ENCODE data around the gene PF4V1.

Gene PF4V1

DNA sequence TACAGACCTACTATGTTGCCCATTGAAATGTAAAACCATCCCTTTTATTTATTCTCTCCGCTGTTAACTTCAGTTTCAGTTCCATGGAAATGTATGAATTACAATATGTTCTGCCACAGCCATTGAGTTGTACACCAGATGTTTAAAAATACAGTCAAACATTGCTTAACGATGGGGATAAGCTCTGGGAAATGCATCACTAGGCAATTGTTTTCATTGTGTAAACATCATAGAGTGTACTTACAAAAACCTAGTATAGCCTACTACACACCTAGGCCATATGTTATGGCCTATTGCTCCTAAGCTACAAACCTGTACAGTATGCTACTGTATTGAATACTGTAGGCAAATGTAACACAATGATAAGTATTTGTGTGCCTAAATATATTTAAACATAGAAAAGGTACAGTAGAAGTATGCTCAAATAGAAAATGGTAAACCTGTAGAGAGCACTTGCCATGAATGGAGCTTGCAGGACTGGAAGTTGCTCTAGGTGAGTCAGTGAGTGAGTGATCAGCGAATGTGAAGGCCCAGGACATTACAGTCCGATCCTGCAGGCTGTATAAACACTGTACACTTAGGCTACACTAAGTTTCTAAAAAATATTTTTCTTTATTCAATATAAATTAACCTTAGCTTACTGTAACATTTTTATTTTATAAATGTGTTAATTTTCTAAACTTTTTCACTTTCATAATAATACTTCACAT is 2.7 kb upstream of the PF4V1 start:
- H3K79me2 ChIP-seq (ENCODE audit: control insufficient read depth, insufficient read depth, low read length, poor library complexity) = no peaks in the 10 kb centered on the region

DNA sequence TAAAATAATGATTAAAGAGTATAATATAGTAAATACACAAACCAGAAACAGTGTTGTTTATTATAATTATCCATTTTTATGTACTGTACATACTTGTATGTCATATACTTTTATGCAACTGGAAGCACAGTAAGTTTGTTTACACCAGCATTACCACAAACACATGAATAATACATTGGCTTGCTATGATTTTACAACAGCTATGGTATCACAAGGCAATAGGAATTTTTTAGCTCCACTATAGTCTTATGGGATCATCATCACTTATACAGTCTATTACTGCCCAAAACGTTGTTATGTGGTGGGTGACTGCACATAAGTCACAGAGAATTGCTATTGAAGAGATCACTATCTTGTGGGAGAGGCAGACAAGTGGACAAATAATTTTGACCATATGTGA is 1.8 kb upstream of the PF4V1 start:
- H4K91ac ChIP-seq (ENCODE audit: low read depth, low read length) = no peak overlapping the region
- no peak overlapping the region for H3K14ac ChIP-seq (ENCODE audit: low read length)
- H3K23ac ChIP-seq (ENCODE audit: low read length) = no peak overlapping the region
- H3K36me3 ChIP-seq (ENCODE audit: control insufficient read depth in 1 of 2, insufficient read depth in 2 of 2, low read length in 2 of 2) = no peaks in the 10 kb centered on the region
- H3K27me3 ChIP-seq (ENCODE audit: insufficient read depth, low read length) = no peaks in the 10 kb centered on the region
- H3K79me2 ChIP-seq (ENCODE audit: control insufficient read depth, insufficient read depth, low read length, poor library complexity) = no peaks in the 10 kb centered on the region
- H3K4ac ChIP-seq (ENCODE audit: low read depth, low read length) = no peak overlapping the region
- no peak overlapping the region for H4K8ac ChIP-seq (ENCODE audit: low read depth, low read length)
- H3K4me3 ChIP-seq (ENCODE audit: low read depth, low read length) = no peak overlapping the region
- H2BK12ac ChIP-seq (ENCODE audit: low read length) = no peak overlapping the region
- H3K4me1 ChIP-seq (ENCODE audit: control insufficient read depth in 1 of 2, insufficient read depth in 2 of 2, low read length in 2 of 2) = no peaks in the 10 kb centered on the region
- H2AFZ ChIP-seq (ENCODE audit: insufficient read depth, low read length, poor library complexity) = no peak overlapping the region
- no peak overlapping the region for H3K18ac ChIP-seq (ENCODE audit: low read length)
- no CpG with 5 or more reads among the region's 1 CpG for WGBS (ENCODE audit: extremely low coverage, insufficient coverage, insufficient read length)
- no peak for DNase-seq
- H3K79me1 ChIP-seq (ENCODE audit: low read length) = no peaks in the 10 kb centered on the region
- H3K4me2 ChIP-seq (ENCODE audit: low read length) = no peak overlapping the region
- H4K12ac ChIP-seq (ENCODE audit: low read depth, low read length) = no peak overlapping the region
- no peak overlapping the region for H2AK5ac ChIP-seq (ENCODE audit: low read length)
- H3K9me3 ChIP-seq (ENCODE audit: insufficient read depth, low read depth, low read length) = no peaks in the 10 kb centered on the region
- H3K9ac ChIP-seq (ENCODE audit: low read length) = no peak overlapping the region
- H2BK5ac ChIP-seq (ENCODE audit: low read depth, low read length, poor library complexity) = no peak overlapping the region
- H3K27ac ChIP-seq (ENCODE audit: low read depth, low read length) = no peak overlapping the region
- no peak overlapping the region for H2BK120ac ChIP-seq (ENCODE audit: insufficient read depth, low read length, poor library complexity)

More for the DNA sequence above, 2.7 kb upstream of the PF4V1 start:
- Histone ChIP-seq H3K9me3 (ENCODE audit: insufficient read depth, low read depth, low read length) (no peaks in the 10 kb centered on the region), H3K18ac (ENCODE audit: low read length) (no peak overlapping the region), H2BK12ac (ENCODE audit: low read length) (no peak overlapping the region), H3K14ac (ENCODE audit: low read length) (no peak overlapping the region), H3K36me3 (ENCODE audit: control insufficient read depth in 1 of 2, insufficient read depth in 2 of 2, low read length in 2 of 2) (no peaks in the 10 kb centered on the region), H3K4me3 (ENCODE audit: low read depth, low read length) (no peak overlapping the region), H3K4ac (ENCODE audit: low read depth, low read length) (no peak overlapping the region), H2BK120ac (ENCODE audit: insufficient read depth, low read length, poor library complexity) (no peak overlapping the region), H3K4me2 (ENCODE audit: low read length) (no peak overlapping the region), H3K4me1 (ENCODE audit: control insufficient read depth in 1 of 2, insufficient read depth in 2 of 2, low read length in 2 of 2) (no peaks in the 10 kb centered on the region), H4K12ac (ENCODE audit: low read depth, low read length) (no peak overlapping the region), H4K91ac (ENCODE audit: low read depth, low read length) (no peak overlapping the region), H4K8ac (ENCODE audit: low read depth, low read length) (no peak overlapping the region), H3K23ac (ENCODE audit: low read length) (no peak overlapping the region), H2BK5ac (ENCODE audit: low read depth, low read length, poor library complexity) (no peak overlapping the region), H3K9ac (ENCODE audit: low read length) (no peak overlapping the region), H3K79me1 (ENCODE audit: low read length) (no peaks in the 10 kb centered on the region), H2AK5ac (ENCODE audit: low read length) (no peak overlapping the region), H2AFZ (ENCODE audit: insufficient read depth, low read length, poor library complexity) (no peak overlapping the region), H3K27me3 (ENCODE audit: insufficient read depth, low read length) (no peaks in the 10 kb centered on the region), H3K27ac (ENCODE audit: low read depth, low read length) (no peak overlapping the region)
- DNase-seq = no peak
- no CpG with 5 or more reads among the region's 4 CpGs for WGBS (ENCODE audit: extremely low coverage, insufficient coverage, insufficient read length)

DNA sequence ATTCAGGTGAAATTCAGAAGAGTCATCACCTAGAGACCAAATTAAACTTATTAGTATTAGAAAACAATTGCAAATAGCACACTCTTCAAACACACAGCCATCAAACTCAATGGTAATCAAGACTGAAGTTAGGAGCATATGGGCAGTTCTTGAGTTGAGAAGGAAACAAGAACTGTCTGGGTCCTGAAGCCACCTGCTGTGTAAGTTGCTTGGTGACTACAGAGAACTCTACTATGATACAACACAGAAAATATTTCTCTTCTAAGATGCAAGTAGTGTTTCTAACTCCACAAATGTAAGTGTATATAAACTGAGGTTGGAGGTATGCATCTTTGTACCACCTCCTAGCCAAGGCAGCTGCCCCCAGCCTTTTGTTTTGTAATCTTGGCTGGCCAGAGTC is 325 bp upstream of the PF4V1 start:
- no peak overlapping the region for H4K91ac ChIP-seq (ENCODE audit: low read depth, low read length)
- no peak overlapping the region for H3K27ac ChIP-seq (ENCODE audit: low read depth, low read length)
- H4K12ac ChIP-seq (ENCODE audit: low read depth, low read length) = no peak overlapping the region
- no peak overlapping the region for H3K18ac ChIP-seq (ENCODE audit: low read length)
- H3K14ac ChIP-seq (ENCODE audit: low read length) = no peak overlapping the region
- H3K4me1 ChIP-seq (ENCODE audit: control insufficient read depth in 1 of 2, insufficient read depth in 2 of 2, low read length in 2 of 2) = no peaks in the 10 kb centered on the region
- H3K27me3 ChIP-seq (ENCODE audit: insufficient read depth, low read length) = no peaks in the 10 kb centered on the region
- no peak overlapping the region for H2AK5ac ChIP-seq (ENCODE audit: low read length)
- no peak for DNase-seq
- no peak overlapping the region for H2BK5ac ChIP-seq (ENCODE audit: low read depth, low read length, poor library complexity)
- no peak overlapping the region for H3K4me2 ChIP-seq (ENCODE audit: low read length)
- no peak overlapping the region for H3K4me3 ChIP-seq (ENCODE audit: low read depth, low read length)
- H3K23ac ChIP-seq (ENCODE audit: low read length) = no peak overlapping the region
- no peak overlapping the region for H3K4ac ChIP-seq (ENCODE audit: low read depth, low read length)
- H3K36me3 ChIP-seq (ENCODE audit: control insufficient read depth in 1 of 2, insufficient read depth in 2 of 2, low read length in 2 of 2) = no peaks in the 10 kb centered on the region
- no peak overlapping the region for H3K9ac ChIP-seq (ENCODE audit: low read length)
- no peak overlapping the region for H4K8ac ChIP-seq (ENCODE audit: low read depth, low read length)
- no peaks in the 10 kb centered on the region for H3K79me1 ChIP-seq (ENCODE audit: low read length)
- peaks cover 1% of the 10 kb centered on the region for H3K9me3 ChIP-seq (ENCODE audit: insufficient read depth, low read depth, low read length)
- H2BK120ac ChIP-seq (ENCODE audit: insufficient read depth, low read length, poor library complexity) = no peak overlapping the region
- H2BK12ac ChIP-seq (ENCODE audit: low read length) = no peak overlapping the region
- no peak overlapping the region for H2AFZ ChIP-seq (ENCODE audit: insufficient read depth, low read length, poor library complexity)
- no peaks in the 10 kb centered on the region for H3K79me2 ChIP-seq (ENCODE audit: control insufficient read depth, insufficient read depth, low read length, poor library complexity)

DNA sequence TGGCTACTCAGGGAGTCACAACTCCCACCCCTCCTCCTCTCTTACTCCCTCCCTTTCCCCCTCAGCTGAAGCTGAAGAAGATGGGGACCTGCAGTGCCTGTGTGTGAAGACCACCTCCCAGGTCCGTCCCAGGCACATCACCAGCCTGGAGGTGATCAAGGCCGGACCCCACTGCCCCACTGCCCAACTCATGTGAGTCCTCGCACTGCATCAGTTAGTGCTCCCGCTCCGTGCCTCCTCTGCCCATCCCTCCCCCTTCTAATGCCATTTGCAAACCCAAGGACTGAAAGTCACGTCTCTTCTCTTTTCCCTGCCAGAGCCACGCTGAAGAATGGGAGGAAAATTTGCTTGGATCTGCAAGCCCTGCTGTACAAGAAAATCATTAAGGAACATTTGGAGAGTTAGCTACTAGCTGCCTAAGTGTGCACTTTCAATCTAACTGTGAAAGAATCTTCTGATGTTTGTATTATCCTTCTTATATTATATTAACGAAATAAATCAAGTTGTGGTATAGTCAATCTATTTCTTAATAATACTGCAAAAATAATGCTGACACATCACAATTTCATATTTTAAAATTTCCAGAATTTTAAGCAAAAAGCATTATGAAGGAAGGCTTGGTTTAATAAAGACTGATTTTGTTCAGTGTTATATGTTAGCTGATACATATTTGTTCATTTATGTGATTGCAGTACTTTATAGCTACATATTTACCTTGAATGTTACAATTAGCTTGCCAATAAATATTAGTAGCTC is 800 bp downstream of the PF4V1 start:
- no CpG with 5 or more reads among the region's 8 CpGs for WGBS (ENCODE audit: extremely low coverage, insufficient coverage, insufficient read length)
- no peak overlapping the region for H4K12ac ChIP-seq (ENCODE audit: low read depth, low read length)
- H3K27ac ChIP-seq (ENCODE audit: low read depth, low read length) = no peak overlapping the region
- no peak overlapping the region for H3K4me2 ChIP-seq (ENCODE audit: low read length)
- H3K79me1 ChIP-seq (ENCODE audit: low read length) = no peaks in the 10 kb centered on the region
- H4K8ac ChIP-seq (ENCODE audit: low read depth, low read length) = no peak overlapping the region
- H3K4ac ChIP-seq (ENCODE audit: low read depth, low read length) = no peak overlapping the region
- H3K4me1 ChIP-seq (ENCODE audit: control insufficient read depth in 1 of 2, insufficient read depth in 2 of 2, low read length in 2 of 2) = no peaks in the 10 kb centered on the region
- peaks cover 1% of the 10 kb centered on the region for H3K9me3 ChIP-seq (ENCODE audit: insufficient read depth, low read depth, low read length)
- no peak overlapping the region for H2AFZ ChIP-seq (ENCODE audit: insufficient read depth, low read length, poor library complexity)
- no peak overlapping the region for H2BK120ac ChIP-seq (ENCODE audit: insufficient read depth, low read length, poor library complexity)
- H3K18ac ChIP-seq (ENCODE audit: low read length) = no peak overlapping the region
- no peak overlapping the region for H2BK12ac ChIP-seq (ENCODE audit: low read length)
- H3K36me3 ChIP-seq (ENCODE audit: control insufficient read depth in 1 of 2, insufficient read depth in 2 of 2, low read length in 2 of 2) = no peaks in the 10 kb centered on the region
- no peak overlapping the region for H3K14ac ChIP-seq (ENCODE audit: low read length)
- H3K23ac ChIP-seq (ENCODE audit: low read length) = no peak overlapping the region
- no peak for DNase-seq
- no peaks in the 10 kb centered on the region for H3K79me2 ChIP-seq (ENCODE audit: control insufficient read depth, insufficient read depth, low read length, poor library complexity)
- no peak overlapping the region for H3K9ac ChIP-seq (ENCODE audit: low read length)
- no peak overlapping the region for H2AK5ac ChIP-seq (ENCODE audit: low read length)
- no peaks in the 10 kb centered on the region for H3K27me3 ChIP-seq (ENCODE audit: insufficient read depth, low read length)
- no peak overlapping the region for H3K4me3 ChIP-seq (ENCODE audit: low read depth, low read length)
- H4K91ac ChIP-seq (ENCODE audit: low read depth, low read length) = no peak overlapping the region
- H2BK5ac ChIP-seq (ENCODE audit: low read depth, low read length, poor library complexity) = no peak overlapping the region
